ENCODE measurements around the gene UFSP1. TPM values are rescaled to one million over a fixed set of nuclear protein-coding genes. Genes with fewer than 3 reads are reported as not detected.
"Not testable (repeated sequence)": the region's sequence is repeated elsewhere in the genome, so short reads cannot be mapped to it uniquely, and the experiment has no call there.

Gene UFSP1
- total RNA-seq, 2 donors from 2014 or later, result 2.1 to 4.4 TPM

- Histone ChIP-seq H3K27me3 (no peaks in the 10 kb centered on the region), H3K4me3 (no peak overlapping the region), H3K9ac (ENCODE audit: low read depth in 2 of 2, low read length in 2 of 2) (no peak overlapping the region), H3K36me3 (no peaks in the 10 kb centered on the region), H3K4me1 (no peaks in the 10 kb centered on the region), H3K27ac (no peak overlapping the region), H3K9me3 (no peaks in the 10 kb centered on the region)
- no peak for DNase-seq
- TF ChIP-seq CTCF (IDR thresholded peaks at IDR 0.05), result no peak
- intact Hi-C loops (cut with DNase I), result no loop called here
Measured at GRCh38 chr7:100914879-100915447, 25.4 kb upstream of the UFSP1 start.

GRCh38 chr7:100914208-100914878 lies 24.8 kb upstream of the UFSP1 start:
- intact Hi-C loops (cut with DNase I), result no loop called here
- Histone ChIP-seq H3K9ac (ENCODE audit: low read depth in 2 of 2, low read length in 2 of 2) (no peak overlapping the region), H3K27ac (no peak overlapping the region), H3K4me3 (no peak overlapping the region), H3K36me3 (no peaks in the 10 kb centered on the region), H3K9me3 (no peaks in the 10 kb centered on the region), H3K27me3 (no peaks in the 10 kb centered on the region), H3K4me1 (no peaks in the 10 kb centered on the region)
- no peak for TF ChIP-seq CTCF (IDR thresholded peaks at IDR 0.05)
- DNase-seq, result no peak

- no peak for DNase-seq
- H3K4me3 ChIP-seq, result no peak overlapping the region
- H3K27ac ChIP-seq, result peak overlapping the region; percentile 32
- no peaks in the 10 kb centered on the region for H3K36me3 ChIP-seq
- no peaks in the 10 kb centered on the region for H3K9me3 ChIP-seq
- H3K4me1 ChIP-seq, result no peaks in the 10 kb centered on the region
- TF ChIP-seq CTCF (IDR thresholded peaks at IDR 0.05), result no peak
- intact Hi-C loops (cut with DNase I), result no loop called here
- H3K9ac ChIP-seq (ENCODE audit: low read depth in 2 of 2, low read length in 2 of 2), result no peak overlapping the region
- no peaks in the 10 kb centered on the region for H3K27me3 ChIP-seq
Measured at GRCh38 chr7:100911484-100911883, 22.0 kb upstream of the UFSP1 start.

GRCh38 chr7:100910443-100910842 lies 20.9 kb upstream of the UFSP1 start:
- H3K36me3 ChIP-seq; intact Hi-C loops (cut with DNase I); H3K9ac ChIP-seq (ENCODE audit: low read depth in 2 of 2, low read length in 2 of 2); H3K9me3 ChIP-seq; H3K4me1 ChIP-seq; H3K27me3 ChIP-seq; H3K4me3 ChIP-seq: not testable (repeated sequence)
- peak overlapping the region; percentile 32 for H3K27ac ChIP-seq
- peak; percentile 49 for DNase-seq

GRCh38 chr7:100908512-100908911 lies 19.0 kb upstream of the UFSP1 start:
- TF ChIP-seq CTCF (IDR thresholded peaks at IDR 0.05), result no peak
- Histone ChIP-seq H3K9me3 (no peaks in the 10 kb centered on the region), H3K27ac (no peak overlapping the region), H3K36me3 (no peaks in the 10 kb centered on the region), H3K27me3 (no peaks in the 10 kb centered on the region), H3K4me1 (no peaks in the 10 kb centered on the region), H3K9ac (ENCODE audit: low read depth in 2 of 2, low read length in 2 of 2) (no peak overlapping the region), H3K4me3 (no peak overlapping the region)
- no peak for DNase-seq
- intact Hi-C loops (cut with DNase I), result no loop called here

GRCh38 chr7:100902638-100903037 lies 13.1 kb upstream of the UFSP1 start:
- no peaks in the 10 kb centered on the region for H3K27me3 ChIP-seq
- peak overlapping the region; percentile 70 for H3K27ac ChIP-seq
- H3K9me3 ChIP-seq, result no peaks in the 10 kb centered on the region
- peak overlapping the region in 1 of 2 donors; percentile 1 for H3K9ac ChIP-seq (ENCODE audit: low read depth in 2 of 2, low read length in 2 of 2)
- no peak for DNase-seq
- intact Hi-C loops (cut with DNase I), result loop anchor here (5.0 kb wide), 1 partner anchor 65 kb away; the partner anchor contains the start of gene MUC12
- H3K4me1 ChIP-seq, result no peaks in the 10 kb centered on the region
- TF ChIP-seq CTCF (IDR thresholded peaks at IDR 0.05), result no peak
- no peak overlapping the region for H3K4me3 ChIP-seq
- no peaks in the 10 kb centered on the region for H3K36me3 ChIP-seq
